ENCODE results near the gene MLX.
A peak's percentile ranks its signal among the peaks of the same experiment; 100 is the strongest.

Gene MLX

DNA sequence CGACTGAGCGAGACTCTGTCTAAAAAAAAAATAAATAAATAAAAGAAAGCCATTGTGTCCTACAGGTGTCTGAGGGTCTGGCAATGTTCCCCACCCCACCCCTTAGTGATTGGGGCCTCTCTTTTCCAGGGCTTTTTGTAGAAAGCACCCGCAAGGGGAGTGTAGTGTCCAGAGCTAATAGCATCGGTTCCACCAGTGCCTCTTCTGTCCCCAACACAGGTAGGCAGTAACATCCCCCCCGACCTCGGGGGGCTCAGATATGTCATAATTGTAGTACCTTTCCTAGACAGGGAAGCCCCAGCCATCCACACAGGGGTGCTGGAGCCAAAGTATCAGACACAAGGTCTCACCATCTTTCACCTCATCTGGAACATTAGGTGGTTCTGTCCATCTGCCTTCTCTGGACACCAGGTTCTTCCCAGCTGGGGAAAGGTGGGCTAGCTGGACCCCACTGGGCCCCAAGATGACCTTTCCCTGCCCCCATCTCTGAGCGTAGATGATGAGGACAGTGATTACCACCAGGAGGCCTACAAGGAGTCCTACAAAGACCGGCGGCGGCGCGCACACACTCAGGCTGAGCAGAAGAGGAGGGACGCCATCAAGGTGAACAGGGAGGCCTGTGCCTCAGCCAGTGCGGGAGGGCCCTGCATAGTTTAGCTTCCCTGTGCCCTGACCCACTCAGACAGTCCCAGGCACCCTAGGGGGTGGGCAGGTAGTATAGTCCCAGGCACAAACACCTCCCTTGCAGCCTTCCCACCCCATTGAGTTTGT lies 1.6 kb downstream of the MLX start:
- no peak overlapping the region for H3K27ac ChIP-seq
- TF ChIP-seq CTCF (conservative IDR thresholded peaks at IDR 0.05): no peak

DNA sequence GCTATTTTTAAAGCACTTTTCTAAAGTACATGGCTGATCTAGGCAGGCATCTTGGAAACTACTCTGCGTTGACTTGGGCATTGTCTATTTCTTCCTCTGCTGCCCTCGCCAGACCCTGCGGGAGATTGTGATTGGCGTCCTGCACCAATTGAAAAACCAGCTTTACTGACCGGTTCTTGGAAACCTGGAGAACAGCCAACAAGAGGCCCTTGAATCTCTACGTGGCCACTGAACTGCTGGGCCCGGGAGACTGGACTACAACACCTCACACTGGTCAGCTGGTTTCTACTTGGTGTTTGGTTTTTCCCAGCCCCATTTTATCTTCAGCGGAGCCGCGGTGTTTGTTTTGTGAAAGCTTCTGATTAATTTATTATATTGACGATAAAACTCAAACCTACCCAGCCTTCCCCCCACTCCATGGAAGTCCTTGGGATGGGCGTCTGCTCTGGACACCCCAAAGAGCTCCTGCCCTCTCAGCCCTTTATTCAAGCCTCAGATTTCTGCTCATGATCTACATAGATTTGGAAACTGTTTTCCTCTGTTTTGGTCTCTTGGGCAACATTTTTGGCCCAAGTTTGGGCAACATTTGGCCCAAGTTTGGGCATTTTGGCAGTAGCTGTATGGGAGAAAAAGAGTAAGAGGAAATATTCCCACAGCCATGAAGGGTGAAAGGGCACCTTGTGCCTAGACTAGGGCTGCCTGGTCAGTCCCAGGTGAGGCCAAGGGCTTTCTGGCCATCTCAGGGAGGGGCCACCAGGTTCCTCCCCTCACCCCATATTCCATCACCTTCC lies 4.7 kb downstream of the MLX start:
- H3K27ac ChIP-seq: peak overlapping the region; percentile 73

GRCh38 chr17:42573095-42573494 lies 6.2 kb downstream of the MLX start:
- TF ChIP-seq CTCF (conservative IDR thresholded peaks at IDR 0.05): no peak
- H3K27ac ChIP-seq: peak overlapping the region; percentile 73; the same call in 1 of the 2 replicates

More for the DNA sequence above, 4.7 kb downstream of the MLX start:
- TF ChIP-seq CTCF (conservative IDR thresholded peaks at IDR 0.05): no peak

DNA sequence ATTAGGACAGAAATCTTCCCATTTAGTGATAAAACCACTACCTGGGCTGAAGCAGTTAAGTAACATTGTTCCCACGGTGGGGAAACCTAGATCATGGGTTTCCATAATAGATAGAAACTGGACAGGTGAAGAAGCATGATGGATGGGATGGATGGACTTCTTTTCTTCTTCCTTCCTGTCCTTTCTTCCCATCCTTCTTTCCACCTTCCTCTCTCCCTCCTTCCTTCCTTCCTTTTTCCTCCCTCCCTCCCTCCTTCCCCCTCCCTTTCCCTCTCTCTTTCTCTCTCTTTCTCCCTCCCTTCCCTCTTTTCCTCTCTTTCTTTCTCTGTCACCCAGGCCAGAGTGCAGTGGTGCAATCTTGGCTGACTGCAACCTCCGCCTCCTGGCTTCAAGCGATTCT lies 7.6 kb downstream of the MLX start:
- H3K27ac ChIP-seq: no peak overlapping the region
- TF ChIP-seq CTCF (conservative IDR thresholded peaks at IDR 0.05): no peak

DNA sequence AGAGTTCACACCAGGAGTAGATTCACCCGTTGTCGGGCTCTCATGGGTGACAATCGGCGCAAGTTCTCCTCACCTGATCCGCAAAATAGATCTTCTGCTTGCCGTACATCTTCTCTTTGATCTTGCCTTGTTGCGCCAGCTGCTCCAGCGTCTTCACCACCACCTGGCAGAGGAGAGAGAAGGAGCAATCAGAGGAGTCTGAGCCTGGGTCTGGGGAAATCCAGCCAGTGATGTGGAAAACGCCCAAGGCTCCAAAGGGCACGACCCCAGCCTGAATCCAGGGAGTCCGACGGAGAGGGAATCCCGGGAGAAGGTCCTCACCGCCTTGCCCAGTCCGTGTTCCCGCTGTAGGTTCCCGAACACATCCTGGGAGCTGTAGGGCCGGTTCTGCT lies 10.2 kb downstream of the MLX start:
- peak overlapping the region; percentile 81 for H3K27ac ChIP-seq
- TF ChIP-seq CTCF (conservative IDR thresholded peaks at IDR 0.05): no peak

- peak within 1 kb of the TSS; percentile 81 for H3K27ac ChIP-seq
- TF ChIP-seq CTCF (conservative IDR thresholded peaks at IDR 0.05): peak; percentile 27
Observed at GRCh38 chr17:42577532-42578281, 10.8 kb downstream of the MLX start, which contains the start of gene PSMC3IP. Gene PSMC3IP, minus strand, starts transcription at chr17:42577729. Its CDS starts 43 bp downstream, at chr17:42577686.
